ENCODE measurements around the gene ADAMTS7. TPM values are rescaled to one million over a fixed set of nuclear protein-coding genes. Genes with fewer than 3 reads are reported as not detected.
"Not testable (repeated sequence)": the region's sequence is repeated elsewhere in the genome, so short reads cannot be mapped to it uniquely, and the experiment has no call there.

The ADAMTS7 gene
- polyA plus RNA-seq, 4 donors: 21.3 to 38.1 (median 28.8) TPM

GRCh38 chr15:78767331-78767951, 43.8 kb downstream of the ADAMTS7 start:
- DNase-seq (ENCODE audit: low read depth in 4 of 4, low spot score in 3 of 4): no peak

- not testable (repeated sequence) for DNase-seq (ENCODE audit: low read depth in 4 of 4, low spot score in 3 of 4)
Measured at GRCh38 chr15:78766641-78767071, 44.6 kb downstream of the ADAMTS7 start.

- no peak for DNase-seq (ENCODE audit: low read depth in 4 of 4, low spot score in 3 of 4)
Measured at GRCh38 chr15:78766041-78766440, 45.2 kb downstream of the ADAMTS7 start.

GRCh38 chr15:78765154-78765860, 46.0 kb downstream of the ADAMTS7 start:
- not testable (repeated sequence) for DNase-seq (ENCODE audit: low read depth in 4 of 4, low spot score in 3 of 4)

GRCh38 chr15:78764340-78765153, 46.7 kb downstream of the ADAMTS7 start:
- not testable (repeated sequence) for DNase-seq (ENCODE audit: low read depth in 4 of 4, low spot score in 3 of 4)

- no peak for DNase-seq (ENCODE audit: low read depth in 4 of 4, low spot score in 3 of 4)
Measured at GRCh38 chr15:78763796-78764241, 47.4 kb downstream of the ADAMTS7 start.

- DNase-seq (ENCODE audit: low read depth in 4 of 4, low spot score in 3 of 4): no peak
Measured at GRCh38 chr15:78762985-78763795, 48.1 kb downstream of the ADAMTS7 start.

GRCh38 chr15:78762386-78762961, 48.8 kb downstream of the ADAMTS7 start:
- DNase-seq (ENCODE audit: low read depth in 4 of 4, low spot score in 3 of 4): not testable (repeated sequence)

- no peak for DNase-seq (ENCODE audit: low read depth in 4 of 4, low spot score in 3 of 4)
Measured at GRCh38 chr15:78761891-78762385, 49.3 kb downstream of the ADAMTS7 start.

GRCh38 chr15:78761475-78761874, 49.8 kb downstream of the ADAMTS7 start:
- not testable (repeated sequence) for DNase-seq (ENCODE audit: low read depth in 4 of 4, low spot score in 3 of 4)

GRCh38 chr15:78761020-78761419, 50.2 kb downstream of the ADAMTS7 start:
- no peak for DNase-seq (ENCODE audit: low read depth in 4 of 4, low spot score in 3 of 4)

GRCh38 chr15:78760091-78760882, 51.0 kb downstream of the ADAMTS7 start:
- not testable (repeated sequence) for DNase-seq (ENCODE audit: low read depth in 4 of 4, low spot score in 3 of 4)

GRCh38 chr15:78759361-78759998, 51.8 kb downstream of the ADAMTS7 start:
- not testable (repeated sequence) for DNase-seq (ENCODE audit: low read depth in 4 of 4, low spot score in 3 of 4)

GRCh38 chr15:78758486-78759200, 52.6 kb downstream of the ADAMTS7 start:
- not testable (repeated sequence) for DNase-seq (ENCODE audit: low read depth in 4 of 4, low spot score in 3 of 4)

GRCh38 chr15:78758084-78758483, 53.2 kb downstream of the ADAMTS7 start:
- not testable (repeated sequence) for DNase-seq (ENCODE audit: low read depth in 4 of 4, low spot score in 3 of 4)

GRCh38 chr15:78757636-78757905, 53.7 kb downstream of the ADAMTS7 start:
- DNase-seq (ENCODE audit: low read depth in 4 of 4, low spot score in 3 of 4): no peak

GRCh38 chr15:78756781-78757635, 54.3 kb downstream of the ADAMTS7 start:
- not testable (repeated sequence) for DNase-seq (ENCODE audit: low read depth in 4 of 4, low spot score in 3 of 4)

All from left renal pelvis (tissue), 4 donors.